ENCODE results near the gene SLC9A3.
"Not testable (repeated sequence)": the region's sequence is repeated elsewhere in the genome, so short reads cannot be mapped to it uniquely, and the experiment has no call there.

Gene SLC9A3

DNA sequence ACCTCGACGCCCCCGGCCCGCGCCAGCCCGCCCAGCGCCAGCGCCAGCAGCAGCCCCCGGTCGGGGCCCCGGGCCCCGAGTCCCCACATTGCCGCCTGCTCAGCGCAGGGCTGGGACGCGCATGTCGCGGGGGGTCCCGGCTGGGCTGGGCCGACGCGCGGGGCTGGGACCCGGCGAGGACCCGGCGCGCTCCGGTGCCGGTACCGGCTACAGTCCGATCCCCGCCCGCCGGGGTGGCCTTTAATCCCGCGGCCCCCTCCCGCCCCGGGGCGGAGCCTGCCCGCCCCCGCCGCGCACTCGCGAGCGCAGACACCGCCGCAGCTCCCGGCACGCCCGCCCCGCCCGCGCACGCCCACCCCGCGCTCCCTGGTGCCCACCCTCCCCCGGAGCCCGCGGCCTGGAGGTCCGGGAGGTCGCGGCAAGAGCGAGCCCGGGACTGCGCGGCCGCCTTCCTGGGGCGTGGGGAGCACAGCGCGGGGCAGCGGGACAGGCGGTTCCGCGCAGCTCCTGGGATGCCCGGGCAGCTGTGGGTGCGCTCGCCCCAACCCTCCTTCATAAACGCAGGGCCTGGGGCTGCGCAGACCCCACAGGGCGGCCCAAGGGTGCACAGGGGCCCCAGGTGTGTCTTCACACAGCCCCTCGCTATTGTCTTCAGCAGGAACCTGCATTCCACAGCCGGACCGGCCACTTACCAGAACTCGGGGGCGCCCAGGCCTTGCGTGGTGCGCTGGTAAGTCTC, at the start of gene SLC9A3:
Gene SLC9A3 (minus strand): TSS at position 216 of the 739 bp plus-strand sequence.
- DNase-seq (ENCODE audit: low spot score): no peak

DNA sequence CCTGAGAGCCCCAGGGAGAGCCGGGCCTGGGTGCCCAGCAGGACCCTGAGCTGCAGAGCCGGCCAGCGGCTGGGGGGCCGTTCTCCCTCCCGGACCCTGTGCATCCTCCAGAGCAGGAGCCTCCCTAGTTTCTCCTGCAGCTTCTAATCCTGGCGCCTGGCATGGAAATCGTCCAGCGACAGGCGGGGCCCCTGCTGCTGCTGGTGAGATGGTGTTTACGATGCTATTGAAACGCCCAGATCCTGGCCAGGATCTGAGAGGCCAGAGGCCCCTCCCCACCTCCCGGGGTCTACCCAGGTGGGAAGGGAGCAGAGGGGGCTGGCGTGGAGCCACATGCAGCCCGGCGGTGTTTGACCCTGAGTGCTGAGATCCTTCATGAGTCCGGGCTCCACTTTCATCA, 49.7 kb upstream of the SLC9A3 start:
- no peak for DNase-seq (ENCODE audit: low spot score)

DNA sequence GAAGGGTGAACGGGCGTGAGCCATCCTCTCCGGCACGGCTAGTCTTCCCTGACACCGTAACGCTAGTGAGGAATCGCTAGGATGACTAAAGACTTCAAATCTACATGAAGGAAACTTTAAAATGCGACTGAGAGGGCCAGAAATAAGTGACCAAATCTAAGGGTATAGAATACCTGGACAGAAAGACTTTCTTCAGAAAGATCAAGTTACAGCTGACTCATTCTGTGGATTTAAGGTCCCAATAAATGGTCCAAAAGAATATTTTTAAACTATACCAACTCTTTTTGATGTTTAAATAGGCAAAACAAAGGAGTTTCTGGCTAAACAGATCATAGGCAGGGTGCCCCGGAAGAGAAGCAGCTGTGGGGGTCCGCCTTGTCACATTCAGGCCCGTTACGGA, 49.0 kb upstream of the SLC9A3 start:
- DNase-seq (ENCODE audit: low spot score): no peak

DNA sequence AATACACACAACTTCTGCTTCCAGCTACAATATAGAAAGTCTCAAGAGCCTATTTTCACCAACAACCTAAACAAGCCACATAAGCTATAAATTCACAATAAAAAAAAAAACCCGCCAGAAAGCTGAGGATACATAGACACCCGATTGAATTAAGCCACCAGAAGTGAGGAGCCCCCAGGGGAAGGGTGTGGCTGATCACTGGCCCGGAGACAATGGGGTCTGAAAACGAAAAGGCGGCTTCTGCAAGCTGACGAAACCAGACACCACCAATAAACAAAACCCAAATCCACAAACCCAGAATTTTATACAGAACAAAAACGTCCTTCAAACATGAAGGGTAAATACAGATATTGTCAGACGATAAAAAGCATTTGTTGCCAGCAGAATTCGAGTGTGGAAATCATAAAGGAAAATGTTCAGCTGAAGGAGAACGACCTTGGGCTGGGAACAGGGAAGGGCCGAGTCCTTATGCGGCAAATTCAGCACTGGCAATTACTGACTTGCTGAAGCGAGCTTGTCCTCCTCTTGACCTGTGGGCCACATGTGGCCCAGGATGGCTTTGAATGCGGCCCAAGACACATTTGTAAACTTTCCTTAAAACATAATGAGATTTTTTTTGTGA, 48.3 kb upstream of the SLC9A3 start:
- DNase-seq (ENCODE audit: low spot score): no peak

- DNase-seq (ENCODE audit: low spot score): no peak
These were observed 47.5 kb upstream of the SLC9A3 start for GRCh38 chr5:571791-572190.

GRCh38 chr5:570886-571285, 46.6 kb upstream of the SLC9A3 start:
- no peak for DNase-seq (ENCODE audit: low spot score)

GRCh38 chr5:570446-570845, 46.2 kb upstream of the SLC9A3 start:
- DNase-seq (ENCODE audit: low spot score): no peak

DNA sequence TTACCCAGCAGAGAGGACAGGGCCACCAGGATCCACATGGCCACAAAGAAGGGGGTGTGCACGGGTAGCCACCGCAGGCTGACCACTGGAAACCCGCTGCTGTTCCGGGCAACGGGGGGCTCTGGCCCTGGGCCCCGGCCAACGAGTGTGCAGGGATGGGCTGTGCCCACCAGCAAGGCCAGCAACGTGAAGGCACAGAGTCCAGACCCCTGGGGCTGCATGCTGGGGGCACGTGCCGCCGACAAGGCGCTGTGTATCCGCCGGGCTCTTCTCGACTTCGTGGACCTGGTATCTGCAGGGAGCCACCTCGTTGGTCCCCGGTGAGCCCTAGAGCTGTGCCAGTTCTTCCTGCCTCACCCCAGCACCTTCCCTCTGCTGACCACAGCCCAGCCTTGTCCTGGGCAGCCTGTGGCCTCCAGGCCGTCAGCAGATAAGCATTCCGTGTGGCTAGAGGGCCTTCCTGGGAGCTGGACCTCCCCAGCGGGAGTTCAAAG, 45.7 kb upstream of the SLC9A3 start:
- DNase-seq (ENCODE audit: low spot score): no peak

GRCh38 chr5:569358-569867, 45.2 kb upstream of the SLC9A3 start:
- DNase-seq (ENCODE audit: low spot score): no peak

DNA sequence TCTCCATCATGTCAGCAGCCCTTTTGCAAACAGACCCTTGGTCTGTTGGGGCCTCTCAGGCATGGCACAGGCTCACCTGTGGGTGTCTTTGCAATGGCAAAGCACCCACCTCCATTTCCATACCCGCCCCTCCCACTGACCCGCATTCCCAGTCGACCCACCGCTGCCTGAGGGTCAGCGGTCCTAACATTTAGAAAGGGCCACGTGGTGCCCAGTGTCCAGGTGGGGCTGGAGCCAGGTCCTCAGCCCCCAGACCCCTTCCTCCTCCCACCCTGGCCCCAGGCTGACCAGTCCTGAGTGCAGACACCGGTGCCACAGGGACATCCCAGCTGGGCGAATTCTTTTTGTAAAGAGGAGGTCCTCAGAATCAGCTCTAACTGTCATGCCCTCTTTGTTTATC, 44.6 kb upstream of the SLC9A3 start:
- DNase-seq (ENCODE audit: low spot score): no peak

DNA sequence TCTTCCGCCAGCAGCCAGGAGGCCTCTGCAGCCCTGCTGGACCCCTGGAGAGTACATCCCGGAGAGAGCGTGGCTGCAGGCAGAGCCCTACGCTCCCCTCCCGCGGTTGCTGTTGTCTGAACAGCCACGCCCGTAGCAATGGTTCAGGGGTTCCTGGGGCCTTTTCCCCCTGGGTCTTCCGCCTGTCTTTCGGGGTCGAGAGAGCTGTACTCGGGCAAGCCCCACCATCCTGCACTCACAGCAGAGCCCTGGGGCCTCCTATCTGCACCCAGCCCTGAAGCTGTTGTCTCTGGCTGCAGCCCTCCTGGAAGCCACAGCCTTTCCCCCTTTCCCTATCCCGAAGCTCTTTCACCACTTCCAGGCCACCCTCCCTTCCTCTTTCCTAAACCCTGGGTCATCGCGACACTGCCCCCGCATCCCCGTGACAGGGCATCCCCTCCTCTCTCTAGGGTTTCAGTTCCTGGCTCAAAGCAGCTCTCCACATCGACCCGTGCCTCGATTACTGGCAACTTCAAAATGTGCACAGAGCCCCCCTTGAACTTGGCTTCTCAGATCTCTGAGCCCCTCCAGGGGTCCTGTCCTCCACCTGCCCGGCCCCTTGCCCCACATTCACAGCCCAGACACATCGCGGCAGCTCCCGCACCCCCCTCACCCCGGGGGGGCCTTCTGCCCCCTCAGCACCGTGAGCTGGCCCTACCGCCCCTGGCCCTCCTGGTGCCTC, 44.0 kb upstream of the SLC9A3 start:
- DNase-seq (ENCODE audit: low spot score): no peak

DNA sequence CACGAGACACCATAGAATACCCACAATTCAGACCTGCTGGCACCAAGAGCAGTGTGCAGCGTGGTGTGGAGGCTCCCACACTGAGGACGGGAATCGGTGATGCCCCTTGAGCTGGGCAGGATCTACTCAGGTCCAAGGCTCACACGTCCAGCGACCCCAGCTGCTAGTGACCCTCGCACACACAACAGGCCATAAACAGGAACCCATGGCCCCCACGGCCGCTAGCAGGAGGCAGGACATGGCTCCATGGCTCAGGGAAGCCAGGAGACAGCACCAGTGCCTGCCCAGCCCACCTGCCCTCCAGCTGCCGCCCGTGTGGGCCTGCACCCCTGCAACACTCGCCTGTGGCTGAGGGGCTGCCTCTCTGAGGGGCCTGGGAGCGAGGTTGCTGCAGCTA, 43.4 kb upstream of the SLC9A3 start:
- no peak for DNase-seq (ENCODE audit: low spot score)

DNA sequence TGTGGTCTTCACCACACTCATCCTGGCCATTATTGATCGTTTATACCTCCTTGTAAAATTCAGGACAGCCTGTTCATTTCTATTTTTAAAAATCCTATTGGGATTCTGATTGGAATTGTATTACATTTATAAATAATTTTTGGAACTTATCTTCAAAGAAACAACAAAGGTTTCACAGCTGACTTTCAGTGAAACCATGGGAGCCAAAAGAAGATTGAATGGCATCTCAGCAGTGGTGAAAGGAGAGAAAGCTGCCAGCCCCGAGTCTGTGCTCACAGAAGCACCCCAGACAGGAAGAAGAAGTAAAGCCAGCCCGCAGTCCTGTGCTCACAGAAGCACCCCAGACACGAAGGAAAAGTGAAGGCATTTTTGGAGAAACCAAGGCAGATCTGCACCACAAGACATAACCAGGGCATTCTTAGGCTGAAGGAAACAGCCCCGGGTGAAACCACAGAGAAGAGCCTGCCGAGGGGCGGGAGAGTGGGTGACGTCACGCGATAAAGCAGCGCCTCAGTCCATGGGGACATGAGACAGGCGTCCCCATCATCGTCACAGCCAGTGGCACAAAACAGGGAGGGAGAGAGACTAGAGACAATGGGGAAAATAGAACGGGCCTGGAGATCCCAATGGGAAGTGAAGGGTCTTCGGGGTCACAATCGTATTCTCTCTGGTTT, 42.5 kb upstream of the SLC9A3 start:
- no peak for DNase-seq (ENCODE audit: low spot score)

DNA sequence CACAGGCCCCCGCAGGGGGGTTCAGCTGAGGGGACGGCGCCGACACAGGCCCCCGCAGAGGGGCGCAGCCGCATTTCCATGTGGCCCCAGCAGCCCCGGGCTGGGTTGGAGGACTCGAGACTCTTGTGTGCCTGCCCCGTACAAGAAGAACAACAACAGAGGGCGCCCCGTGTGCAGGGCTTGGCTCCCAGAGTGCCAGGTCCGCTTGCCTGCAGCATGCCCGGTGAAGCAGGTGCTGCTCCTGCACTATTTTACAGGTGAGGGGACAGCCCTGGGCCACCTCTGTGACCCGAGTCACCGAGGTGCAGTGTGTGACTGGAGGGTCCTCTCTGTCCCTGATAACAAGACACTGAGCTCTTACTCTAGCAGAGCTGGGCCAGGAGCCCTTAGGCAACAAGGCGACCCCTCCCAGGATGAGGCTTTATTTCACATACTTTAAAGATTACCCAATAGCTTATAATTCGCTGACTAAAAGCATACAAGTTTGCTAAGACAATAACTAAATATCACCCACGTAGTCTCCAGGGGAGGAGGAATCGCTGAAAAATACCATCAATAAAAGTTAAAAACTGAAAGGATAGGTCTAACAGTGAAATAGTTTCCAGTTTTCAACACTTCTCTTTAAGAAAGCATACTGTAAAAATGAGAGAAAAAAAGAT, 41.7 kb upstream of the SLC9A3 start:
- no peak for DNase-seq (ENCODE audit: low spot score)

DNA sequence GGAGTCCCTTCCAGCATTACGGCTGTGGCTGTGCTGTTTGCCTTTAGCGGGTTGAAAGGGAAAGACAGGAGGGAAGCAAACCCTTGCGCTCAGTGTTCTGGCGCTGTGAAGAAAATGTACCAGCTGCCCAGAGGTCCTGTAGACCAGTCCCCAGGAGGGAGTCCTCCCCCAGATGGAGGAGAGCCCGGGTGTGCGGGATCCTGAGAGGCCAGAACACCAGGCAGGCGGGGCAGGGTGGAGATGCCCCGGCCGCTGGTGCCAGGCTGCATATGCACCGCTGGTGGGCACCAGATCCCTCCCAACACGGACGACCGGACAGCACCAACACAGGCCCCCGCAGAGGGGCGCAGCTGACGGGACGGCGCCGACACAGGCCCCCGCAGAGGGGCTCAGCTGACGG, 37.2 kb upstream of the SLC9A3 start:
- DNase-seq (ENCODE audit: low spot score): no peak

DNA sequence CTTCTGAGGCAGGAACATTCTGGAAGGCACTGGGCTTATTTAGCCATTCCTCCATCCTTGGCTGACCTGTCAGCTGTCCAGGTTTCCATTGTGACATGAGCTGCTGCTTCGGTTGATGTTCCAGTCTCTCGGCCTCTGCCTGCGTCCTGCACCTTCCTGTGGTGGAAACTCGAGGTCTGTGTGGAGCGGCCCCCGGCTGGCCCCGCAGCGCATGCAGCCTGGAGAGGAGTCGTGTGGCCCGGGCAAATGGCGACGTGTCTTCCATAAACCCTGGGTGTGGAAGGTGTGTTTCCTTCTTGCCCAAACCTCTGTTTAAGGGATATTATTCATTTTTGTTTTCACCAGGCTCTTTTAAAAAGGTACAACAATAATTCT, 36.5 kb upstream of the SLC9A3 start:
- DNase-seq (ENCODE audit: low spot score): no peak

DNA sequence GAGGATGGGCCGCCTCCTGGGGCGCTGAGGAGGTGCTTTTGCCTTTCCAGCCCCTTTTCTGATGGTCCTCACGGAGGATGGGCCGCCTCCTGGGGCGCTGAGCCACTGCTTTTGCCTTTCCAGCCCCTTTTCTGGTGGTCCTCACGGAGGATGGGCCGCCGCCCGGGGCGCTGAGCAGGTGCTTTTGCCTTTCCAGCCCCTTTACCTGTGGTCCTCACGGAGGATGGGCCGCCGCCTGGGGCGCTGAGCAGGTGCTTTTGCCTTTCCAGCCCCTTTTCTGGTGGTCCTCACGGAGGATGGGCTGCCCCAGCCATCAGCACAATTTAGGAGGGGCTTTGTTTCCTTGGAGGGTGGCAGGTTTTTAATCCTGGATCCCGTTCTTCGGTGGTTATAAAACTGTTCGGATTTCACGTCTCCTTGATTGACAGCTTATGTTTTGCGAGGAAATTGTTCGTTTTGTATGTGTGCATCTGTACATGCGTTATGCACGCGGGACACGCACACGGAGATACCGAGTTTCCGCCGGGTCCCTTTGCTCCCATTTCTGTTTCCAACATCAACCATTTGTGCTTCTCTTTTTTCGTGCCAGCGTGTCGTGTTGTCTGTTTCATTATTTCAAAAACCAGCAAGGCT, 34.7 kb upstream of the SLC9A3 start:
- no peak for DNase-seq (ENCODE audit: low spot score)

GRCh38 chr5:558326-558725, 34.1 kb upstream of the SLC9A3 start:
- no peak for DNase-seq (ENCODE audit: low spot score)

GRCh38 chr5:557917-558316, 33.7 kb upstream of the SLC9A3 start:
- DNase-seq (ENCODE audit: low spot score): not testable (repeated sequence)

- no peak for DNase-seq (ENCODE audit: low spot score)
These were observed 32.7 kb upstream of the SLC9A3 start for GRCh38 chr5:556909-557441.

- DNase-seq (ENCODE audit: low spot score): peak; percentile 41
These were observed 30.9 kb upstream of the SLC9A3 start for GRCh38 chr5:555058-555623.

Data from NAMALWA (cell line).